GM23338 (cell line): ENCODE data around the gene FAM83C. TPM values are rescaled to one million over a fixed set of nuclear protein-coding genes. Genes with fewer than 3 reads are reported as not detected.

ENCODE experiments used
- ATAC-seq: fragments of 200-7000 bp; cut with Tn5 transposase; 3 replicates; pipeline ENCODE4 v1.9.1; 2020
- DNase-seq: peaks from one replicate; pipeline ENCODE4 v3.0.0-alpha.2; 2015; ENCODE audit warnings: low spot score
- H2AFZ ChIP-seq: fragments of 200-600 bp; sonication (generic); 2 replicates; pipeline ENCODE4 v1.8.0; 2016; ENCODE audit warnings: antibody characterized with exemption, mild to moderate bottlenecking, moderate library complexity
- H3F3A ChIP-seq: fragments of 200-600 bp; sonication (generic); replicated peaks from 2 replicates; pipeline ENCODE4 v1.8.0; 2017; ENCODE audit warnings: antibody characterized with exemption, mixed run types, low read depth
- H3K27ac ChIP-seq: fragments of 200-600 bp; sonication (generic); 2 replicates; pipeline ENCODE4 v1.6.1; 2016; ENCODE audit warnings: low read depth
- H3K27me3 ChIP-seq: fragments of 200-600 bp; sonication (generic); 2 replicates; pipeline ENCODE4 v1.8.0; 2016; ENCODE audit warnings: mild to moderate bottlenecking, mixed run types, moderate library complexity; ENCODE audit not compliant: insufficient read depth
- H3K36me3 ChIP-seq: fragments of 200-600 bp; sonication (generic); 2 replicates; pipeline ENCODE4 v1.8.0; 2016; ENCODE audit warnings: mild to moderate bottlenecking; ENCODE audit not compliant: insufficient read depth
- H3K4me1 ChIP-seq: fragments of 200-600 bp; sonication (generic); 2 replicates; pipeline ENCODE4 v1.8.0; 2016; ENCODE audit warnings: mild to moderate bottlenecking, moderate library complexity; ENCODE audit not compliant: insufficient read depth
- H3K4me2 ChIP-seq: fragments of 200-600 bp; sonication (generic); 2 replicates; pipeline ENCODE4 v1.7.1; 2017; ENCODE audit warnings: mixed run types
- H3K4me3 ChIP-seq: fragments of 200-600 bp; sonication (generic); 2 replicates; pipeline ENCODE4 v1.6.1; 2016; ENCODE audit warnings: mixed run types
- H3K79me2 ChIP-seq: fragments of 200-600 bp; sonication (generic); replicated peaks from 2 replicates; pipeline ENCODE4 v1.8.0; 2017; ENCODE audit warnings: mild to moderate bottlenecking; ENCODE audit not compliant: insufficient read depth
- H3K9me2 ChIP-seq: fragments of 200-600 bp; sonication (generic); 2 replicates; pipeline ENCODE4 v1.8.0; 2017; ENCODE audit not compliant: insufficient read depth
- H4K20me1 ChIP-seq: fragments of 200-600 bp; sonication (generic); replicated peaks from 2 replicates; pipeline ENCODE4 v1.8.0; 2017; ENCODE audit warnings: mild to moderate bottlenecking; ENCODE audit not compliant: insufficient read depth
- H3K27ac Mint-ChIP-seq: 2 replicates; pipeline ENCODE4 v1.8.0; 2020; ENCODE audit warnings: inconsistent platforms, mild to moderate bottlenecking, moderate library complexity, mixed read lengths
- H3K27me3 Mint-ChIP-seq: 3 replicates; pipeline ENCODE4 v1.8.0; 2022; ENCODE audit warnings: low read depth, mild to moderate bottlenecking, moderate library complexity, mixed read lengths, inconsistent platforms; ENCODE audit not compliant: insufficient read depth, poor library complexity
- H3K36me3 Mint-ChIP-seq: 3 replicates; pipeline ENCODE4 v1.8.0; 2021; ENCODE audit warnings: low read depth, mild to moderate bottlenecking, inconsistent platforms, moderate library complexity, mixed read lengths
- H3K4me1 Mint-ChIP-seq: 3 replicates; pipeline ENCODE4 v1.8.0; 2020; ENCODE audit warnings: mild to moderate bottlenecking, inconsistent platforms, mixed read lengths
- H3K4me3 Mint-ChIP-seq: 3 replicates; pipeline ENCODE4 v1.8.0; 2021; ENCODE audit warnings: moderate library complexity, mild to moderate bottlenecking, inconsistent platforms, mixed read lengths
- H3K9me3 Mint-ChIP-seq: 3 replicates; pipeline ENCODE4 v1.8.0; 2020; ENCODE audit warnings: moderate library complexity, mild to moderate bottlenecking, inconsistent platforms, mixed read lengths
- CREB1 ChIP-seq: fragments of 250-450 bp; sonication (Bioruptor Pico); IDR thresholded peaks from 2 replicates; pipeline ENCODE4 v1.5.0; 2020; ENCODE audit warnings: low read depth, mild to moderate bottlenecking, moderate library complexity
- ETS1 ChIP-seq: IDR thresholded peaks from 2 replicates; pipeline ENCODE4 v1.6.1; 2016; ENCODE audit warnings: antibody characterized with exemption
- EZH2 ChIP-seq: fragments of 200-600 bp; sonication (generic); IDR thresholded peaks from one replicate; pipeline ENCODE4 v1.8.0; 2017; ENCODE audit warnings: antibody characterized with exemption, mild to moderate bottlenecking, low read depth; ENCODE audit not compliant: unreplicated experiment
- JUNB ChIP-seq: IDR thresholded peaks from one replicate; pipeline ENCODE4 v1.6.1; 2016; ENCODE audit warnings: antibody characterized with exemption; ENCODE audit not compliant: unreplicated experiment
- NANOG ChIP-seq: IDR thresholded peaks from 2 replicates; pipeline ENCODE4 v1.6.1; 2016; ENCODE audit warnings: antibody characterized with exemption, borderline replicate concordance
- REST ChIP-seq: IDR thresholded peaks from one replicate; pipeline ENCODE4 v1.6.1; 2018; ENCODE audit warnings: antibody characterized with exemption; ENCODE audit not compliant: unreplicated experiment
- STAT1 ChIP-seq: IDR thresholded peaks from one replicate; pipeline ENCODE4 v1.6.1; 2016; ENCODE audit warnings: antibody characterized with exemption; ENCODE audit not compliant: unreplicated experiment
- ZNF114 ChIP-seq: fragments of 250-450 bp; sonication (Bioruptor Pico); IDR thresholded peaks from 2 replicates; pipeline ENCODE4 v1.5.0; 2020; ENCODE audit warnings: mild to moderate bottlenecking, moderate library complexity
- ZNF331 ChIP-seq: fragments of 250-450 bp; sonication (Bioruptor Pico); IDR thresholded peaks from 2 replicates; pipeline ENCODE4 v1.5.0; 2020; ENCODE audit warnings: low read depth, mild to moderate bottlenecking, moderate library complexity
- polyA plus RNA-seq: library from polyadenylated mRNA; unstranded; fragments of >200 nt; fragmentation: Nextera tagmentation; extraction: Ambion mirVana; gene quantifications from 2 replicates; pipeline ENCODE4 v1.2.1, GENCODE V29; 2016
- total RNA-seq: library from RNA; depleted of rRNA; stranded (reverse); fragments of >200 nt; shearing (Covaris generic); gene quantifications from 2 replicates; pipeline ENCODE4 v1.2.3, GENCODE V29; 2014
- TF ChIP-seq, protein P1 (sequence below): fragments of 250-450 bp; sonication (Bioruptor Pico); IDR thresholded peaks from 2 replicates; pipeline ENCODE4 v1.5.0; 2020; ENCODE audit warnings: mild to moderate bottlenecking, moderate library complexity
- TF ChIP-seq, protein P2 (sequence below), 2 experiments: fragments of 200-600 bp in 1 of 2; sonication (generic) in 1 of 2; conservative IDR thresholded peaks; 2 replicates each; pipeline versions ENCODE4 v1.5.1 to v1.6.1; 2016 to 2017; ENCODE audit warnings: antibody characterized with exemption in 2 of 2, low read depth in 2 of 2, mild to moderate bottlenecking in 2 of 2, moderate library complexity in 1 of 2

Gene FAM83C
- total and polyA plus RNA-seq, 2 experiments from 2014 or later = 0.10 TPM; not detected in 1

DNA sequence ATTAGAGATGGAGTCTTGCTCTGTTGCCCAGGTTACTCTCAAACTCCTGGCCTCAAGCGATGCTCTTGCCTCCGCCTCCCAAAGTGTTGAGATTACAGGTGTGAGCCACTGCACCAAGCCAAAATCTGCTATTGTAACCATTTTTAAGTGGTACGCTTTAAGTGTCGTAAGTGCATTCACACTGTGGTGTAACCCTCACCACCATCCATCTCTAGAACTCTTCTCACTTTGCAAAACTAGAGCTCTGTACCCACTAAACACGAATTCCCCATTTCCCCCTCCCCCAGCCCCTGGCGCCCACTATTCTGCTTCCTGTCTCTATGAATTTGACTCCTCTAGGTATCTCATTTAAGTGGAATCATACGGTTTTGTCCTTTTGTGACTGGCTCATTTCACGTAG, 2.8 kb upstream of the FAM83C start:
- Histone ChIP-seq H3K9me2 (no peaks in the 10 kb centered on the region), H3K4me1 (no peaks in the 10 kb centered on the region), H3K27me3 (no peaks in the 10 kb centered on the region), H3K27ac (no peak overlapping the region), H4K20me1 (no peaks in the 10 kb centered on the region), H3K4me3 (no peak overlapping the region), H3F3A (no peaks in the 10 kb centered on the region), H2AFZ (no peak overlapping the region), H3K79me2 (no peaks in the 10 kb centered on the region), H3K36me3 (no peaks in the 10 kb centered on the region), H3K4me2 (no peak overlapping the region)
- H3K27ac Mint-ChIP-seq = no peak overlapping the region
- H3K4me1 Mint-ChIP-seq = peaks cover 2% of the 10 kb centered on the region
- ATAC-seq (no peak), DNase-seq (no peak)
- TF ChIP-seq NANOG (no peak), STAT1 (no peak), REST (no peak), ZNF114 (CRISPR knock-in tag) (no peak), ZNF331 (CRISPR knock-in tag) (no peak), EZH2 (no peak), JUNB (no peak), CREB1 (no peak), ETS1 (no peak)
- TF ChIP-seq, protein P1, sequence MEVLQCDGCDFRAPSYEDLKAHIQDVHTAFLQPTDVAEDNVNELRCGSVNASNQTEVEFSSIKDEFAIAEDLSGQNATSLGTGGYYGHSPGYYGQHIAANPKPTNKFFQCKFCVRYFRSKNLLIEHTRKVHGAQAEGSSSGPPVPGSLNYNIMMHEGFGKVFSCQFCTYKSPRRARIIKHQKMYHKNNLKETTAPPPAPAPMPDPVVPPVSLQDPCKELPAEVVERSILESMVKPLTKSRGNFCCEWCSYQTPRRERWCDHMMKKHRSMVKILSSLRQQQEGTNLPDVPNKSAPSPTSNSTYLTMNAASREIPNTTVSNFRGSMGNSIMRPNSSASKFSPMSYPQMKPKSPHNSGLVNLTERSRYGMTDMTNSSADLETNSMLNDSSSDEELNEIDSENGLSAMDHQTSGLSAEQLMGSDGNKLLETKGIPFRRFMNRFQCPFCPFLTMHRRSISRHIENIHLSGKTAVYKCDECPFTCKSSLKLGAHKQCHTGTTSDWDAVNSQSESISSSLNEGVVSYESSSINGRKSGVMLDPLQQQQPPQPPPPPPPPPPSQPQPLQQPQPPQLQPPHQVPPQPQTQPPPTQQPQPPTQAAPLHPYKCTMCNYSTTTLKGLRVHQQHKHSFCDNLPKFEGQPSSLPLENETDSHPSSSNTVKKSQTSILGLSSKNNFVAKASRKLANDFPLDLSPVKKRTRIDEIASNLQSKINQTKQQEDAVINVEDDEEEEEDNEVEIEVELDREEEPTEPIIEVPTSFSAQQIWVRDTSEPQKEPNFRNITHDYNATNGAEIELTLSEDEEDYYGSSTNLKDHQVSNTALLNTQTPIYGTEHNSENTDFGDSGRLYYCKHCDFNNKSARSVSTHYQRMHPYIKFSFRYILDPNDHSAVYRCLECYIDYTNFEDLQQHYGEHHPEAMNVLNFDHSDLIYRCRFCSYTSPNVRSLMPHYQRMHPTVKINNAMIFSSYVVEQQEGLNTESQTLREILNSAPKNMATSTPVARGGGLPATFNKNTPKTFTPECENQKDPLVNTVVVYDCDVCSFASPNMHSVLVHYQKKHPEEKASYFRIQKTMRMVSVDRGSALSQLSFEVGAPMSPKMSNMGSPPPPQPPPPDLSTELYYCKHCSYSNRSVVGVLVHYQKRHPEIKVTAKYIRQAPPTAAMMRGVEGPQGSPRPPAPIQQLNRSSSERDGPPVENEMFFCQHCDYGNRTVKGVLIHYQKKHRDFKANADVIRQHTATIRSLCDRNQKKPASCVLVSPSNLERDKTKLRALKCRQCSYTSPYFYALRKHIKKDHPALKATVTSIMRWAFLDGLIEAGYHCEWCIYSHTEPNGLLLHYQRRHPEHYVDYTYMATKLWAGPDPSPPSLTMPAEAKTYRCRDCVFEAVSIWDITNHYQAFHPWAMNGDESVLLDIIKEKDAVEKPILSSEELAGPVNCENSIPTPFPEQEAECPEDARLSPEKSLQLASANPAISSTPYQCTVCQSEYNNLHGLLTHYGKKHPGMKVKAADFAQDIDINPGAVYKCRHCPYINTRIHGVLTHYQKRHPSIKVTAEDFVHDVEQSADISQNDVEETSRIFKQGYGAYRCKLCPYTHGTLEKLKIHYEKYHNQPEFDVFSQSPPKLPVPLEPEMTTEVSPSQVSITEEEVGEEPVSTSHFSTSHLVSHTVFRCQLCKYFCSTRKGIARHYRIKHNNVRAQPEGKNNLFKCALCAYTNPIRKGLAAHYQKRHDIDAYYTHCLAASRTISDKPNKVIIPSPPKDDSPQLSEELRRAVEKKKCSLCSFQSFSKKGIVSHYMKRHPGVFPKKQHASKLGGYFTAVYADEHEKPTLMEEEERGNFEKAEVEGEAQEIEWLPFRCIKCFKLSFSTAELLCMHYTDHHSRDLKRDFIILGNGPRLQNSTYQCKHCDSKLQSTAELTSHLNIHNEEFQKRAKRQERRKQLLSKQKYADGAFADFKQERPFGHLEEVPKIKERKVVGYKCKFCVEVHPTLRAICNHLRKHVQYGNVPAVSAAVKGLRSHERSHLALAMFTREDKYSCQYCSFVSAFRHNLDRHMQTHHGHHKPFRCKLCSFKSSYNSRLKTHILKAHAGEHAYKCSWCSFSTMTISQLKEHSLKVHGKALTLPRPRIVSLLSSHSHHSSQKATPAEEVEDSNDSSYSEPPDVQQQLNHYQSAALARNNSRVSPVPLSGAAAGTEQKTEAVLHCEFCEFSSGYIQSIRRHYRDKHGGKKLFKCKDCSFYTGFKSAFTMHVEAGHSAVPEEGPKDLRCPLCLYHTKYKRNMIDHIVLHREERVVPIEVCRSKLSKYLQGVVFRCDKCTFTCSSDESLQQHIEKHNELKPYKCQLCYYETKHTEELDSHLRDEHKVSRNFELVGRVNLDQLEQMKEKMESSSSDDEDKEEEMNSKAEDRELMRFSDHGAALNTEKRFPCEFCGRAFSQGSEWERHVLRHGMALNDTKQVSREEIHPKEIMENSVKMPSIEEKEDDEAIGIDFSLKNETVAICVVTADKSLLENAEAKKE = no peak
- TF ChIP-seq, protein P2, sequence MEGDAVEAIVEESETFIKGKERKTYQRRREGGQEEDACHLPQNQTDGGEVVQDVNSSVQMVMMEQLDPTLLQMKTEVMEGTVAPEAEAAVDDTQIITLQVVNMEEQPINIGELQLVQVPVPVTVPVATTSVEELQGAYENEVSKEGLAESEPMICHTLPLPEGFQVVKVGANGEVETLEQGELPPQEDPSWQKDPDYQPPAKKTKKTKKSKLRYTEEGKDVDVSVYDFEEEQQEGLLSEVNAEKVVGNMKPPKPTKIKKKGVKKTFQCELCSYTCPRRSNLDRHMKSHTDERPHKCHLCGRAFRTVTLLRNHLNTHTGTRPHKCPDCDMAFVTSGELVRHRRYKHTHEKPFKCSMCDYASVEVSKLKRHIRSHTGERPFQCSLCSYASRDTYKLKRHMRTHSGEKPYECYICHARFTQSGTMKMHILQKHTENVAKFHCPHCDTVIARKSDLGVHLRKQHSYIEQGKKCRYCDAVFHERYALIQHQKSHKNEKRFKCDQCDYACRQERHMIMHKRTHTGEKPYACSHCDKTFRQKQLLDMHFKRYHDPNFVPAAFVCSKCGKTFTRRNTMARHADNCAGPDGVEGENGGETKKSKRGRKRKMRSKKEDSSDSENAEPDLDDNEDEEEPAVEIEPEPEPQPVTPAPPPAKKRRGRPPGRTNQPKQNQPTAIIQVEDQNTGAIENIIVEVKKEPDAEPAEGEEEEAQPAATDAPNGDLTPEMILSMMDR (conservative IDR thresholded peaks at IDR 0.05; ENCODE audit: low read depth in 2 of 2) = no peak
- H3K36me3 Mint-ChIP-seq = no peaks in the 10 kb centered on the region
- H3K9me3 Mint-ChIP-seq = no peaks in the 10 kb centered on the region
- peaks cover 18% of the 10 kb centered on the region for H3K27me3 Mint-ChIP-seq
- no peak overlapping the region for H3K4me3 Mint-ChIP-seq
